Measurements from ENCODE around the gene GPR161.
A peak's percentile ranks its signal among the peaks of the same experiment; 100 is the strongest.

GPR161 gene

DNA sequence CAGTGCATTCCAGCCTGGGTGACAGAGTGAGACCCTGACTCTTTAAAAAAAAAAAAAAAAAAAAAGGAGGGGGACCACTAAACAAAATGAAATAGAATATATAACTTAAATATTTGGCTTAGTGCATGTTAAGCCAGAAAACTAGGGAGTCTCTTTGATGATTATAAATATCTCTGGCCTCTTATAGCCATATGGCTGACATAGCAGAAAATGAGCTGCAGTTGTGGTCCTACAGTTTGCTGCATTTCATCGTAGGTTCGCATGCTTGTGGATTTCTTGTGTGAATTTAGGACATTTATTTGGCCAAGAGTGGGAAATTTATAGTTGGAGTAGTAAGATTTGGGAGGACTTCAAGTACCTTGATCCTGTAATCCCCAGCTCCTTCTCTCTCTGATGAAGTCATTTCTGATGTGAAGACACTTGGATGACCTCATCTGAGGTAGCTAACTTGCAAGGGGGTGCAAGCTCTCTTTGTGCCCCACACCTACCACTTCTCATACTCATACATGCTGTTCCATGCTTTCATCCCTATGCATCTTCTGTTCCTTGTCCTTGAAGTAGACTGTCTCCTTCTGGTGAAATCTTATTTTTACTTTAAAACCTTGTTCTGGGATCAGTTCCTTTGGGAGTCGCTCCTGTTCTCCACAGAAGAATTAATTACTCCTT is 35.7 kb upstream of the GPR161 start:
- Histone ChIP-seq H3K9me3 (ENCODE audit: low read length) (no peaks in the 10 kb centered on the region), H4K20me1 (ENCODE audit: insufficient read depth, low read length) (no peaks in the 10 kb centered on the region), H3K27ac (ENCODE audit: low read depth, low read length, poor library complexity, severe bottlenecking) (no peak overlapping the region), H3K9ac (ENCODE audit: low read length) (no peak overlapping the region), H3K9me2 (ENCODE audit: low read depth, low read length) (no peaks in the 10 kb centered on the region), H3K36me3 (ENCODE audit: insufficient read depth, low read length) (no peaks in the 10 kb centered on the region), H3K79me2 (ENCODE audit: insufficient read depth, low read length) (no peaks in the 10 kb centered on the region), H3K4me2 (ENCODE audit: low read length) (no peak overlapping the region), H3K4me3 (ENCODE audit: low read depth, low read length, poor library complexity, severe bottlenecking) (no peak overlapping the region), H3K4me1 (ENCODE audit: insufficient read depth, low read length, severe bottlenecking) (peaks cover 7% of the 10 kb centered on the region), H2AFZ (ENCODE audit: low read length) (no peak overlapping the region), H3K27me3 (ENCODE audit: insufficient read depth, low read length) (no peaks in the 10 kb centered on the region), H3F3A (ENCODE audit: insufficient read depth, low read length) (no peaks in the 10 kb centered on the region)
- TF ChIP-seq EZH2 (IDR thresholded peaks at IDR 0.05; ENCODE audit: borderline replicate concordance, low read length), result no peak
- TF ChIP-seq, protein P1, sequence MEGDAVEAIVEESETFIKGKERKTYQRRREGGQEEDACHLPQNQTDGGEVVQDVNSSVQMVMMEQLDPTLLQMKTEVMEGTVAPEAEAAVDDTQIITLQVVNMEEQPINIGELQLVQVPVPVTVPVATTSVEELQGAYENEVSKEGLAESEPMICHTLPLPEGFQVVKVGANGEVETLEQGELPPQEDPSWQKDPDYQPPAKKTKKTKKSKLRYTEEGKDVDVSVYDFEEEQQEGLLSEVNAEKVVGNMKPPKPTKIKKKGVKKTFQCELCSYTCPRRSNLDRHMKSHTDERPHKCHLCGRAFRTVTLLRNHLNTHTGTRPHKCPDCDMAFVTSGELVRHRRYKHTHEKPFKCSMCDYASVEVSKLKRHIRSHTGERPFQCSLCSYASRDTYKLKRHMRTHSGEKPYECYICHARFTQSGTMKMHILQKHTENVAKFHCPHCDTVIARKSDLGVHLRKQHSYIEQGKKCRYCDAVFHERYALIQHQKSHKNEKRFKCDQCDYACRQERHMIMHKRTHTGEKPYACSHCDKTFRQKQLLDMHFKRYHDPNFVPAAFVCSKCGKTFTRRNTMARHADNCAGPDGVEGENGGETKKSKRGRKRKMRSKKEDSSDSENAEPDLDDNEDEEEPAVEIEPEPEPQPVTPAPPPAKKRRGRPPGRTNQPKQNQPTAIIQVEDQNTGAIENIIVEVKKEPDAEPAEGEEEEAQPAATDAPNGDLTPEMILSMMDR (IDR thresholded peaks at IDR 0.05; ENCODE audit: low read length), result no peak

DNA sequence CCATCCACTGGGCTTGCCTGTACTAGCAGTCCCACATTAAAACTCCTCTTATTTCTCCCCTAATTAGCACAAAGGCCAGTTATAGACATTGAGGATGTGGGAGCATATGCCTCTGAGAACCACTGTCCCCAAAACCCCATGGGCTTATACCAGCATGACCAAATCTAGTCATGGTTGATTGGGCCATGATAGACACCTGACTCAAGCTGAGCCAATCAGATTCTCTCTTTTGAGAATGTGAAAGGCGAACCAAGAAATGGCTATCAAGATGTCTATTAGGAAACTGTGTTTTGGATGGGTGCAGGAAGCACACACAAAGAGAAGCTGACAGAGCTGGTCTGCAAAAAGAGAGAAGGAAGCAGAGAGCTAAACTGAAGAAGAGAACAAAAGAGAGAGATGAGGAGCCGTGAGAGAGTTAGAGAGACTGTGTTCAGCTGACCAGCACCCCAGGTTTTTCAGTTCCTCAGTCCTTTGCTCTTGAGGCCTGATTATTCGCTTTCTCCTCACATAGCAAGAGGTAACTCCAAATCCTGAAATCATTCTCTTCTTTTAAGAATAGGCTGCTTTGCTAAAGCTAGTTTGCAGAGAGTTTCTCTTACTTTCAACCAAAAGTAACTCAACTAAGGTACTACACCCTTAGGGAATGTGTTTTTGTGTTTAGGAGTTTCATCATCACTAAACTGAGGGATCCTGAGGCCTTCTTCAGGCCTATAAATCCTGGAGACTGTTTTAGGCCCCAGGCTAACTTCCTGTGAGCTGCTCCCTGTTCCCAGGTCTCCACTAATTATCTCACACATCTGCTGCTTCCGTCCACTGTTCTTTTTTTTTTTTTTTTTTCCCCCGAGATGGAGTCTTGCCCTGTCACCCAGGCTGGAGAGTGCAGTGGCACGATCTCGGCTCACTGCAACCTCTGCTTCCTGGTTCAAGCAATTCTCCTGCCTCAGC is 34.1 kb upstream of the GPR161 start:
- Histone ChIP-seq H3K4me1 (ENCODE audit: insufficient read depth, low read length, severe bottlenecking) (peaks cover 7% of the 10 kb centered on the region), H3K9ac (ENCODE audit: low read length) (no peak overlapping the region), H3K36me3 (ENCODE audit: insufficient read depth, low read length) (no peaks in the 10 kb centered on the region), H3K27me3 (ENCODE audit: insufficient read depth, low read length) (no peaks in the 10 kb centered on the region), H2AFZ (ENCODE audit: low read length) (peak overlapping the region; percentile 85; the same call in 1 of the 2 replicates), H3K9me3 (ENCODE audit: low read length) (no peaks in the 10 kb centered on the region), H3K79me2 (ENCODE audit: insufficient read depth, low read length) (no peaks in the 10 kb centered on the region), H3K4me3 (ENCODE audit: low read depth, low read length, poor library complexity, severe bottlenecking) (no peak overlapping the region), H4K20me1 (ENCODE audit: insufficient read depth, low read length) (no peaks in the 10 kb centered on the region), H3K9me2 (ENCODE audit: low read depth, low read length) (no peaks in the 10 kb centered on the region), H3F3A (ENCODE audit: insufficient read depth, low read length) (no peaks in the 10 kb centered on the region), H3K4me2 (ENCODE audit: low read length) (no peak overlapping the region), H3K27ac (ENCODE audit: low read depth, low read length, poor library complexity, severe bottlenecking) (no peak overlapping the region)
- TF ChIP-seq EZH2 (IDR thresholded peaks at IDR 0.05; ENCODE audit: borderline replicate concordance, low read length), result no peak
- TF ChIP-seq, protein P1 (IDR thresholded peaks at IDR 0.05; ENCODE audit: low read length), result no peak

DNA sequence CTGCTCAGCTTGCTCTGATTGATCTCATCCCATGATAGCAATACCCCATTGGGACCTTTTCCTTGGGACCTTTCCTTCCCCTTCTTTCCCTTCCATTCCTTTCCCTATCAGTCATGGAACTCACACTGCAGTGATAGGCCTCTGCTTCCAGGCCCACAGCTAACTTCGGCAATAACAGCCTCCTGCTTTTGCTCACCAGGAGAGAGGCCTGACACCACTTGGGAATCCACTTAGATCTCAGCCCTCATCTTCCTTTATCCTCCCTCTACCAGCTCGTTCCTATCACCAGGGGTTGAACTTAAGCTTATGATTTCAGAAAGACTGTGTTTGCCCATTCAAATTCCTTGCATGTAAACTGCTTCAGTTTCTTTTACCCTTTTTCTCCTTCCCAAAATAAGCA is 31.1 kb upstream of the GPR161 start:
- Histone ChIP-seq H3K4me1 (ENCODE audit: insufficient read depth, low read length, severe bottlenecking) (peaks cover 17% of the 10 kb centered on the region), H3K27me3 (ENCODE audit: insufficient read depth, low read length) (no peaks in the 10 kb centered on the region), H2AFZ (ENCODE audit: low read length) (no peak overlapping the region), H3K79me2 (ENCODE audit: insufficient read depth, low read length) (no peaks in the 10 kb centered on the region), H3K4me3 (ENCODE audit: low read depth, low read length, poor library complexity, severe bottlenecking) (no peak overlapping the region), H3K9me3 (ENCODE audit: low read length) (no peaks in the 10 kb centered on the region), H3K4me2 (ENCODE audit: low read length) (no peak overlapping the region), H3K9ac (ENCODE audit: low read length) (no peak overlapping the region), H3K36me3 (ENCODE audit: insufficient read depth, low read length) (no peaks in the 10 kb centered on the region), H4K20me1 (ENCODE audit: insufficient read depth, low read length) (no peaks in the 10 kb centered on the region), H3K27ac (ENCODE audit: low read depth, low read length, poor library complexity, severe bottlenecking) (no peak overlapping the region), H3K9me2 (ENCODE audit: low read depth, low read length) (no peaks in the 10 kb centered on the region), H3F3A (ENCODE audit: insufficient read depth, low read length) (no peaks in the 10 kb centered on the region)
- no peak for TF ChIP-seq EZH2 (IDR thresholded peaks at IDR 0.05; ENCODE audit: borderline replicate concordance, low read length)
- TF ChIP-seq, protein P1 (IDR thresholded peaks at IDR 0.05; ENCODE audit: low read length), result no peak
